SK-N-SH (cell line): ENCODE data around the gene TICRR.
A peak's percentile ranks its signal among the peaks of the same experiment; 100 is the strongest.

ENCODE experiments used
- CTCF ChIP-seq: fragments of 200-600 bp; sonication (generic); IDR thresholded peaks from 2 replicates; pipeline ENCODE4 v1.6.1; 2017; ENCODE audit warnings: antibody characterized with exemption, mild to moderate bottlenecking, moderate library complexity
- EP300 ChIP-seq, 2 experiments: IDR thresholded peaks; 2 replicates each; pipeline versions ENCODE4 v1.4.0 to v1.6.1; 2012; ENCODE audit warnings: borderline replicate concordance in 1 of 2, low read depth in 1 of 2, low read length in 1 of 2
- GATA2 ChIP-seq: sonication (generic); formaldehyde crosslinking; IDR thresholded peaks from 2 replicates; pipeline ENCODE4 v1.5.0; 2020; ENCODE audit warnings: mild to moderate bottlenecking, missing genetic modification reagents
- POLR2AphosphoS5 ChIP-seq: IDR thresholded peaks from 2 replicates; pipeline ENCODE4 v1.6.1; 2012; ENCODE audit warnings: low read depth, low read length
- RAD21 ChIP-seq: IDR thresholded peaks from 2 replicates; pipeline ENCODE4 v1.6.1; 2012; ENCODE audit warnings: mild to moderate bottlenecking, low read length
- REST ChIP-seq: IDR thresholded peaks from 2 replicates; pipeline ENCODE4 v1.6.1; 2012; ENCODE audit warnings: mild to moderate bottlenecking, low read depth, low read length, moderate library complexity
- SIN3A ChIP-seq: IDR thresholded peaks from 2 replicates; pipeline ENCODE4 v1.6.1; 2012; ENCODE audit warnings: low read depth, mild to moderate bottlenecking, low read length, moderate library complexity, borderline replicate concordance
- TAF1 ChIP-seq: IDR thresholded peaks from 2 replicates; pipeline ENCODE4 v1.6.1; 2012; ENCODE audit warnings: low read depth, mild to moderate bottlenecking, low read length, moderate library complexity, borderline replicate concordance
- ZBTB33 ChIP-seq: IDR thresholded peaks from 2 replicates; pipeline ENCODE4 v1.4.0; 2012; ENCODE audit warnings: low read depth, borderline replicate concordance

GRCh38 chr15:89662893-89663626 lies 87.8 kb downstream of the TICRR start:
- TF ChIP-seq CTCF = no peak
- TF ChIP-seq GATA2 = no peak
- TF ChIP-seq TAF1 = no peak
- no peak for TF ChIP-seq REST
- TF ChIP-seq ZBTB33 = no peak
- no peak for TF ChIP-seq POLR2AphosphoS5
- TF ChIP-seq SIN3A = no peak
- no peak for TF ChIP-seq RAD21
- 0 out of 4 replicates have a peak, but pooled peaks of 1 of the 2 experiments have one; percentile 11 for TF ChIP-seq EP300 (IDR thresholded peaks at IDR 0.05; ENCODE audit: borderline replicate concordance in 1 of 2, low read depth in 1 of 2, low read length in 1 of 2)
